Mucosa of descending colon (tissue), 3 donors: ENCODE measurements around the gene ENDOU. TPM values are rescaled to one million over a fixed set of nuclear protein-coding genes. Genes with fewer than 3 reads are reported as not detected.

Experiments used
- ATAC-seq: fragments of 200-7000 bp; cut with Tn5 transposase; one replicate; pipeline ENCODE4 v1.9.1; 2020; ENCODE audit warnings: mild to moderate bottlenecking, moderate library complexity
- DNase-seq, 3 donors: peaks; one replicate each; pipeline ENCODE4 v3.0.0-alpha.2; 2020
- H3K36me3 ChIP-seq: fragments of 200-600 bp; one replicate; pipeline ENCODE4 v1.8.0; 2021; ENCODE audit warnings: low read depth, mild to moderate bottlenecking
- H3K4me1 ChIP-seq: fragments of 200-600 bp; one replicate; pipeline ENCODE4 v1.8.0; 2021; ENCODE audit warnings: low read depth, mild to moderate bottlenecking
- H3K4me3 ChIP-seq: fragments of 200-600 bp; one replicate; pipeline ENCODE4 v1.8.0; 2021; ENCODE audit warnings: mild to moderate bottlenecking
- H3K9me3 ChIP-seq: fragments of 200-600 bp; one replicate; pipeline ENCODE4 v1.8.0; 2021; ENCODE audit warnings: mild to moderate bottlenecking
- intact Hi-C, 2 donors: fragments of 100-400 bp; cut with DNase I in 1 of 2; cut with micrococcal nuclease in 1 of 2; formaldehyde crosslinking; loops; one replicate each; pipeline versions ENCODE4 v1.11.0 to v1.11.1; 2022; cut with DNase I, micrococcal nuclease
- total RNA-seq, 3 donors: library from RNA; stranded (reverse); fragmentation: NEBNext Ultra II Directional in 2 of 3; extraction: Animal tissue kit (Norgen Biotek cat#: 25700) in 2 of 3; gene quantifications; one replicate each; pipeline versions ENCODE4 v1.2.1 to v1.2.4, GENCODE V29; 2021 to 2023
- TF ChIP-seq, protein P1 (sequence below): fragments of 200-600 bp; IDR thresholded peaks from one replicate; pipeline ENCODE4 v1.8.0; 2022; ENCODE audit warnings: antibody characterized with exemption, mild to moderate bottlenecking
- donor health status: DM: no; HTN: no; CAD: no; lungs with moderate emphysema.
- donor health status: DM: no; HTN: no; CAD: no.
- donor health status: DM: no; HTN: yes; CAD: no.

The ENDOU gene
- total RNA-seq, 3 donors from 2014 or later = 0.19 to 0.31 TPM; not detected in 1

DNA sequence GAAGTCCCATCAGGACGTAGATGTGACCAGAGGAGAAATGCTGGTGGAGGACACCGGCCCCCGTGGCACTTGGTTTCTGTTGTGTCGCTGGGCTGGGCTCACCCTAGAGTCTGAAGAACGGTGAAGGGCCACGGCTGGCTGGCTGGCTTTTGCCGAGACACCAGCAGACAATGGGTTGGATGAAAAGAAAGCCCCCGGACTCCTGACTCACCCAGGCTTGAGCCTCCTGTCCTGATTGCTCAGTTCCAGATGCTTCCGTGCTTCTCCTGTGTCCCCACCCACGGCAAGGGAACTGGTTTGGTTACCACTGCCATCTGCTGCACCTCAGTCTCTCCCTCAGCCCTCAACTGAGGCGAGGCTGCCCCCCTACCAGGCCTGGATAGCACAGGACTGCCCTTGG lies 10.4 kb upstream of the ENDOU start:
- Histone ChIP-seq H3K36me3 (no peaks in the 10 kb centered on the region), H3K4me1 (peaks cover 19% of the 10 kb centered on the region), H3K9me3 (no peaks in the 10 kb centered on the region), H3K4me3 (no peak overlapping the region)
- intact Hi-C loops = no loop called here
- DNase-seq (no peak), ATAC-seq (no peak)
- TF ChIP-seq, protein P1, sequence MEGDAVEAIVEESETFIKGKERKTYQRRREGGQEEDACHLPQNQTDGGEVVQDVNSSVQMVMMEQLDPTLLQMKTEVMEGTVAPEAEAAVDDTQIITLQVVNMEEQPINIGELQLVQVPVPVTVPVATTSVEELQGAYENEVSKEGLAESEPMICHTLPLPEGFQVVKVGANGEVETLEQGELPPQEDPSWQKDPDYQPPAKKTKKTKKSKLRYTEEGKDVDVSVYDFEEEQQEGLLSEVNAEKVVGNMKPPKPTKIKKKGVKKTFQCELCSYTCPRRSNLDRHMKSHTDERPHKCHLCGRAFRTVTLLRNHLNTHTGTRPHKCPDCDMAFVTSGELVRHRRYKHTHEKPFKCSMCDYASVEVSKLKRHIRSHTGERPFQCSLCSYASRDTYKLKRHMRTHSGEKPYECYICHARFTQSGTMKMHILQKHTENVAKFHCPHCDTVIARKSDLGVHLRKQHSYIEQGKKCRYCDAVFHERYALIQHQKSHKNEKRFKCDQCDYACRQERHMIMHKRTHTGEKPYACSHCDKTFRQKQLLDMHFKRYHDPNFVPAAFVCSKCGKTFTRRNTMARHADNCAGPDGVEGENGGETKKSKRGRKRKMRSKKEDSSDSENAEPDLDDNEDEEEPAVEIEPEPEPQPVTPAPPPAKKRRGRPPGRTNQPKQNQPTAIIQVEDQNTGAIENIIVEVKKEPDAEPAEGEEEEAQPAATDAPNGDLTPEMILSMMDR = no peak

DNA sequence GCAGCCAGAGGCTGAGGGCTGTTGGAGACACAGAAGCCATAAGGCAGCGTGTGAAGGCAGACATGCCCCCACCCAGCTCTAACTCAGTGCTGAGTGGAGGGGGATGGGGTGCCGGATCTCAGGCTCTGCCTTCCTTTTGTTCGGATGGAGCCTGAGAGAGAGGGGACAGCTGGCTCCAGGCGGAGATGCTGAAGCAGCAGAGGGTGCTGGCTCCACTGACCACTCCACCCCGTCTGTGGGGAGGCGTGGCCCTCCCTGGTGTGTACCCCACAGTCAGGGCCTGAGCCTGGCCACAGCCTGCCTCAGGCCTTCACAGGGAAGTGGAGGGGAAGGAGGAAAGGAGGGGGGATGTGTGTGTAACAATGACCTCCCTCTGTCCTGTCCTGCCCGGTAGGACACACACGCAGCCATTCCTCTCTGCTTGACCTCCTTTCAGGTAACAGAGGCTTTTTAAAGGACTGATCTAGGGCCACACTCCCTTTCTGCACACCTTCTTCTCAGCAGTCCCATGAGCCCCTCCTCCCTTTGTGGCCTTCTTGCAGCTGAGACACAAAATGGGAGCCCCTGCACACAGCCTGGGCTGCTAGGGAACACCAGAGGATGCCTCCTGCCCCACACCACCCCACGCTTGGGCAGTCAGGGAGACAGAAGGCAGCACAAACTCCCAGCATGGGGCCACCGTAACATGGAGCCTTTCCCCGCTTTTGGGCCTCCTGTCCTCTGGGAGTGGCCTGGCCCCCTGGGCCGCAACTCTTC lies 9.6 kb upstream of the ENDOU start:
- H3K4me1 ChIP-seq = peaks cover 16% of the 10 kb centered on the region
- no peaks in the 10 kb centered on the region for H3K9me3 ChIP-seq
- no peak overlapping the region for H3K4me3 ChIP-seq
- DNase-seq (peak in 1 of 3 donors; percentile 26), ATAC-seq (no peak)
- no peaks in the 10 kb centered on the region for H3K36me3 ChIP-seq
- intact Hi-C loops = no loop called here
- TF ChIP-seq, protein P1 = no peak

DNA sequence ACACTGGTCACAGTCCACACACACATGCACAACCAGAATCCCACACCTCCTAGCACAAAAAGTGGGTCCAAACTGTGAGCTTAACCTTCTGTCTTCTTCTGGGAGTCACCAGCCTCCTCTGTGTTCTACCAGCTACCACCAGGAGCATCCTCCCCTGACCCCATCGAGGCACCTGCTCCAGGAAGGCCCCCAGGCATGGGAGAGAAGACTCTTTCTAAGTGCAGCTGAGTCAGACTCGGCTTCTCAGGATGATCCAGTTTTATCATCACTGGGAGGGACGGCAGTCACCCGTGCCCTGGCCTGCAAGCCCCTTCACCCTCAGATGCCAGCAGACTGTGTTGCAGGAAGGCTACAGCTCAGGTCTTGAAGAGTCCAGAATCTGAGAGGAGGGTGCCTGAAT lies 7.9 kb upstream of the ENDOU start:
- Histone ChIP-seq H3K36me3 (no peaks in the 10 kb centered on the region), H3K4me3 (no peak overlapping the region), H3K4me1 (peaks cover 12% of the 10 kb centered on the region), H3K9me3 (no peaks in the 10 kb centered on the region)
- intact Hi-C loops = no loop called here
- ATAC-seq (no peak), DNase-seq (no peak)
- TF ChIP-seq, protein P1 = no peak

DNA sequence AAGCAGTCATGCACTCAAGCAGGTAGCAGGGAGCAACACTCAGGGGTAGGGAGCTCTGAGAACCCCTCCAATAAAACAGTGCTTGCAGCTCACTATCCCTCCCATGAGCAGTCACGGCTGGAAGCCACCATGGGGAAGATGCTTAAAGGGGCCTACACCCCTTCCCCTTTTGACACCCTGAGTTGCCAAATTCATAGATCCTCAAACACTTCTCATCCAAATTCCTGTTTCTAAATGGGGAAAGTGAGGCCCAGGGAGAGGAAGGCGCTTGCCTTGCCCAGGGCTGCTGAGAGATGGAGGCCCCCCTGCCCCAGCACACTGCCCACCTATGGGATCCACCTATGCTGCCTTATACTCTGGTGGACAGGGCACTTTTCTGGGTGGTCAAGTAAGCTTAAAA lies 7.2 kb upstream of the ENDOU start:
- no peak overlapping the region for H3K4me3 ChIP-seq
- TF ChIP-seq, protein P1 = no peak
- no peaks in the 10 kb centered on the region for H3K9me3 ChIP-seq
- ATAC-seq (no peak), DNase-seq (no peak)
- H3K36me3 ChIP-seq = no peaks in the 10 kb centered on the region
- H3K4me1 ChIP-seq = peaks cover 12% of the 10 kb centered on the region
- intact Hi-C loops = no loop called here

DNA sequence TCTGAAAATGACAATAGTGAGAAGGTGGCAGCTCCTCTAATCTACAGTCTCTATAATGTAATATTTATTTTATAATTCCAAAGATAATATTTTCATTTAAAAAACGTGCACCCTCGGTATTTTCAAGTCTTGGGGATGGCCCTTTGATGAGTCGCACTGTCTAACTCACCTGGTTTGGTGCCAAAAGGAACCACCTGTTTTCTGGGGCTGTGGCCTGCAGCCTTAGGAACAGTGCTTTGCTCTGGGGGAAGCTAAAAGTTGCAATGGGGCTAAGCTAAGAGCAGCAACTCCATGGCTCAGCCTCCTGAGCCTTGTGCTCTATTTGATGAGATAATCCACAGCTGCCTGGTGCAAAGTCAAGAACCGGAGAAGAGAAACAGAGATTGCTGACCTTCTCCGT lies 6.4 kb upstream of the ENDOU start:
- ATAC-seq (no peak), DNase-seq (no peak)
- Histone ChIP-seq H3K4me3 (no peak overlapping the region), H3K9me3 (no peaks in the 10 kb centered on the region), H3K36me3 (no peaks in the 10 kb centered on the region), H3K4me1 (peaks cover 9% of the 10 kb centered on the region)
- TF ChIP-seq, protein P1 = no peak
- intact Hi-C loops = no loop called here

DNA sequence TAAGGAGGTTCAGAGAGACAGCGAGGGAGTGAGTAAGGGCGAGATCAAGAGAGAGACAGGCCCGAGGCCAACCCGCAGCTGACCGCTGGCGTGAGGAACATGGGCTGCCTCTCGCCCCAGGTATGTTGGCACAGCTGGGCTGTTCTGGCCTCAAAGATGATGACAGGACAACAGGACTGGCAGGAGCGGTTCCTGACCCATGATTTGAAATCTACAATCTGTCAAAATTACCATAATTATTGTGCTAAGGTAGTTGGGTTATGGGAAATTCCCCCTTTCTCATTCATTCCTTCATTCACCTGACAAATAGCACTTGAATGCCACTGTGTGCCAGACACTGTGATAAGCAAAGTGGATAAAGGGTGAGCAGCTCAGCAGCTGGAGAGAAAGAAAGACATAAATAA lies 5.1 kb upstream of the ENDOU start:
- ATAC-seq (no peak), DNase-seq (no peak)
- H3K36me3 ChIP-seq = no peaks in the 10 kb centered on the region
- TF ChIP-seq, protein P1 = no peak
- H3K9me3 ChIP-seq = no peaks in the 10 kb centered on the region
- intact Hi-C loops = no loop called here
- no peak overlapping the region for H3K4me3 ChIP-seq
- H3K4me1 ChIP-seq = no peaks in the 10 kb centered on the region
